HG02938 (cell line): ENCODE data around the gene USP26.
"Not testable (repeated sequence)": the region's sequence is repeated elsewhere in the genome, so short reads cannot be mapped to it uniquely, and the experiment has no call there.

ENCODE experiments used
- ATAC-seq: cut with Tn5 transposase; IDR thresholded peaks from one replicate; pipeline ENCODE4 v1.9.1; 2021; ENCODE audit warnings: mild to moderate bottlenecking, moderate library complexity; ENCODE audit not compliant: unreplicated experiment

The USP26 gene

GRCh38 chrX:133097031-133097430 lies at the start of gene USP26:
TSS of gene USP26 (minus strand) at chrX:133097109. CDS start at chrX:133028220, 68,889 bp downstream.
- ATAC-seq = no peak

GRCh38 chrX:133134282-133134681 lies 37.4 kb upstream of the USP26 start:
- no peak for ATAC-seq

- no peak for ATAC-seq
Measured at GRCh38 chrX:133120406-133120805, 23.5 kb upstream of the USP26 start.

GRCh38 chrX:133094098-133094731 lies 2.7 kb downstream of the USP26 start:
- no peak for ATAC-seq

- ATAC-seq = no peak
Measured at GRCh38 chrX:133090236-133090809, 6.6 kb downstream of the USP26 start.

- ATAC-seq = no peak
Measured at GRCh38 chrX:133089411-133089810, 7.5 kb downstream of the USP26 start.

- ATAC-seq = no peak
Measured at GRCh38 chrX:133085785-133086184, 11.1 kb downstream of the USP26 start.

- ATAC-seq = not testable (repeated sequence)
Measured at GRCh38 chrX:133085056-133085455, 11.9 kb downstream of the USP26 start.

- no peak for ATAC-seq
Measured at GRCh38 chrX:133083899-133084298, 13.0 kb downstream of the USP26 start.

- no peak for ATAC-seq
Measured at GRCh38 chrX:133081990-133082389, 14.9 kb downstream of the USP26 start.

- ATAC-seq = not testable (repeated sequence)
Measured at GRCh38 chrX:133077856-133078255, 19.1 kb downstream of the USP26 start.

GRCh38 chrX:133072566-133072965 lies 24.3 kb downstream of the USP26 start:
- no peak for ATAC-seq

GRCh38 chrX:133068461-133068860 lies 28.4 kb downstream of the USP26 start:
- no peak for ATAC-seq

GRCh38 chrX:133056341-133056740 lies 40.6 kb downstream of the USP26 start:
- ATAC-seq = no peak

GRCh38 chrX:133054761-133055405 lies 42.0 kb downstream of the USP26 start:
- ATAC-seq = no peak

- ATAC-seq = no peak
Measured at GRCh38 chrX:133053861-133054598, 42.9 kb downstream of the USP26 start.

- no peak for ATAC-seq
Measured at GRCh38 chrX:133048751-133049150, 48.2 kb downstream of the USP26 start.

GRCh38 chrX:133046601-133047000 lies 50.3 kb downstream of the USP26 start:
- ATAC-seq = no peak

- no peak for ATAC-seq
Measured at GRCh38 chrX:133045986-133046385, 50.9 kb downstream of the USP26 start.

GRCh38 chrX:133044145-133044786 lies 52.6 kb downstream of the USP26 start:
- not testable (repeated sequence) for ATAC-seq

GRCh38 chrX:133042260-133042659 lies 54.6 kb downstream of the USP26 start:
- no peak for ATAC-seq
